Mononuclear cell (primary cell): Measurements from ENCODE around the gene PARD6G. TPM values are rescaled to one million over a fixed set of nuclear protein-coding genes. Genes with fewer than 3 reads are reported as not detected.

Source experiments
- H3K27me3 ChIP-seq: 2 replicates; pipeline ENCODE4 v1.6.0; 2011; ENCODE audit warnings: low read length, control low read depth; ENCODE audit not compliant: insufficient read depth
- H3K4me1 ChIP-seq: 2 replicates; pipeline ENCODE4 v1.5.1; 2011; ENCODE audit warnings: mild to moderate bottlenecking, low read length, control low read depth; ENCODE audit not compliant: insufficient read depth
- H3K4me3 ChIP-seq: 2 replicates; pipeline ENCODE4 v1.5.1; 2011; ENCODE audit warnings: mild to moderate bottlenecking, low read length, moderate library complexity
- H3K9me3 ChIP-seq: 2 replicates; pipeline ENCODE4 v1.5.1; 2011; ENCODE audit warnings: low read depth, mild to moderate bottlenecking, control low read depth, low read length
- total RNA-seq: library from RNA; depleted of rRNA; stranded (reverse); fragments of >200 nt; gene quantifications from one replicate; pipeline ENCODE4 v1.2.3, GENCODE V29; 2012

Gene PARD6G
- total RNA-seq, 1 donor, result 0.73 TPM

DNA sequence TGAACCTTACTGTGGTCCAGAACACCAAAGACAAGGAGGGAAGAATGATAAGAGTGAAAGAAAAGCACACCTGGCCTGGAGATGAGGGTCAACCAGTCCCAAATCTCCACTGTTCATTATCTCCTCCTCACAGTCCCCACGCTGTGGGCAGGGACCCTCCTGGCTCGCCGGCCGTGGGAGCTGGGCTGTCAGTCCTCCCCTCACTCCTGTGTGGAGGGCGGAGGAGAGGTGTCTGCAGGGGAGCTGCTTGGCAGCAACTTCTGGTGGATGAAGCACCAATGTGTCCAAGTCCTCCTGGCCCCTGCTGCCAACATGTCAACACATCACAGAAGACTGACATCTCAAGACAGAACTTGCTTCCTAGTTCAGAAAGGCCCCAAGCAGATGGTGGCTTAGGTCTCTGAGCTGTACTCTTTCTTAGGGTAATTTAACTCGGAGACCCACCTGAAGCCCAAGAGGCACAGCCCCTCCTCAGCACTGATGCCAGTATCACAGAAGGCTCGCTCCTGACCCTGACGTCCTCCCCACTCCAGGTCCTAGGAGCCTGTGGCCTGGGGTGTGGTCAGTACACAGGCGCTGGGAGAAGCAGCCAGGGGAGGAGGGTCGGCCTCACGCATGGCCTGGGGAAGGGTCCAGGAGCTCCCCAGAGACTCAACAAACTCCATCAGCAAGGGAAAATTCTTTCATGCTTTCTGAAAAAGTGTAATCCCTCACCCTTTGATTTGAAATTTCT is 54.5 kb downstream of the PARD6G start:
- H3K4me1 ChIP-seq, result no peaks in the 10 kb centered on the region
- no peaks in the 10 kb centered on the region for H3K9me3 ChIP-seq
- H3K27me3 ChIP-seq, result peaks cover 4% of the 10 kb centered on the region
- no peak overlapping the region for H3K4me3 ChIP-seq

GRCh38 chr18:80191907-80192652 is 55.2 kb downstream of the PARD6G start:
- Histone ChIP-seq H3K4me3 (no peak overlapping the region), H3K27me3 (peaks cover 2% of the 10 kb centered on the region), H3K9me3 (no peaks in the 10 kb centered on the region), H3K4me1 (no peaks in the 10 kb centered on the region)

DNA sequence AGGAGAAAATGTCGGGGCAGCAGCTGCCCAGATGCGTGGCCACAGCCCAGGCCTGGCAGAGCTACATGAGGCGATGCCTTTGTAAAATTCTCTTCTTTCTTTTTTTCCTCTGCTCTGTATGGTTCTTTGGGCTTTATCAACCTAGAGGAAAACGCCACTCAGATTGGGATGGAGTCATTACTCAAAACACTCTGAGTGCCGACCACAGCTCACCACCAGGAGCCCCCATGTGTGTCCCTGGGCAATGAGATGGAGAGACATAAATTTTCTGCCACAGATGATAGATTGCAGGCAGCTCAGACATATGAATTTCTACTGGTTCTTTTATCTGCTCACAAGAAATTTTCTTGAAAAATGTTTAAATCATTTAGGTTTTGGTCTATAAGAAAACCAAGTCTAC is 56.0 kb downstream of the PARD6G start:
- Histone ChIP-seq H3K4me3 (no peak overlapping the region), H3K4me1 (no peaks in the 10 kb centered on the region), H3K27me3 (no peaks in the 10 kb centered on the region), H3K9me3 (no peaks in the 10 kb centered on the region)

DNA sequence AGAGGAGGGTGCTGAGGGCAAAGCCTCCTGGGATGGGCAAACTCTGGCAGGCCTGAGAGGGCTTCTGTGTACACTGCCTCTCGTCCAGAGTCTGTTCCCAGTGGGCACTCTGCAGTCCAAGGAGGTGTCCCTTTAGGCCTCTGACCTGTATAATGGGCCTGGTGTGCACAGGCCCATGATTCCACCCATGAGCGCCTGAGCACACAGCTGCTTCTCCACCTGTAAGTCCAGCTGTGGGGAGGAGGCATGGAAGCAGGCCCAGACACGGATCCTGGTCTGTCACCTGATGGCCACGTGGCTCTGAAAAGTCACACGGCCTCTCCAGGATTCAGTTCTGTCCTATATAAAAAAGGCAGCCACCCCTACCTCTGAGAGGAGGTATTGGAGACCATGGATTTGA is 57.0 kb downstream of the PARD6G start:
- Histone ChIP-seq H3K4me3 (no peak overlapping the region), H3K9me3 (no peaks in the 10 kb centered on the region), H3K4me1 (no peaks in the 10 kb centered on the region), H3K27me3 (no peaks in the 10 kb centered on the region)

GRCh38 chr18:80189531-80189865 is 57.8 kb downstream of the PARD6G start:
- H3K27me3 ChIP-seq, result no peaks in the 10 kb centered on the region
- no peak overlapping the region for H3K4me3 ChIP-seq
- H3K4me1 ChIP-seq, result no peaks in the 10 kb centered on the region
- no peaks in the 10 kb centered on the region for H3K9me3 ChIP-seq

DNA sequence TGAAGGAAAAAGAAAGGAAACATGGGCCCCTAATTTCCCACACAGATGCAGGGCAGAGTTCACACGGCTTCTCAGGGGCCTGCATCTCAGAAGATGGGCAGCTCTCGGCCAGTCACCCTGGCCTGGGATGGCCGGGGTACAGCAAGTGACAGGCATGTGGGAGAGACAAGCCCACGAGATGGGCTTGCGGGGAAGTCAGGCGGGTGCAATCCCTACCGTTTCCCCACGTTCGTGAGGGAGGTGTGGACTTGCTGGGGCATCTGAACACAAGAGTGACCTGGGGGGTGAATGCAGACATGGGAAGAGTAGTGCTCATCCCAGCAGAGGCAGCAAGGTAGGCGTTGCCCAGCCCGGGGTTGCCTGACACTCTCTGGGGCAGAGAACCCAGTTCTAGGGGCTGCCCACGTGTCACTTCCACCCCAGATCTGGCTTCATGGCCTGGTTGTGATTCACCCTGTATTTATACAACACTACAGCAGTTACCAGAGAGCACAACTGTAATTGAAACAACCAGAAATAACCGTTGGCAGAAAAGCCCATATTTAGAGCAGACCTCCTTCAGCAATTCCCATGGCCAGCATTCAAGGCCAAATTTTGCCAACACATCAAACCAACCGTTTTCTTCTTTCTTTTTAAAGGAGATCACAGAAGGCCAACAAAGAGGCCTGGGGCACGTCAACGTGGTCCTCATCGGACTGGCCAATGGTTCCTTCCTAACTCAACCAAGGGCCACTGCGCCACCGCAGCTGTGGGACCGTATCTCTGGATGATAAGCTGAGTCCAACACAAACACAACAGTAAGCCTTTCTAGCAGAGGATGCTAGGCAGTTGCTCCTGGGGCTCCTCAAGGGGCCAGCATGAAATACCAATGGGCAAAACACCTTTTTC is 58.4 kb downstream of the PARD6G start:
- Histone ChIP-seq H3K4me3 (no peak overlapping the region), H3K9me3 (no peaks in the 10 kb centered on the region), H3K4me1 (no peaks in the 10 kb centered on the region), H3K27me3 (no peaks in the 10 kb centered on the region)

- H3K4me3 ChIP-seq, result no peak overlapping the region
- no peaks in the 10 kb centered on the region for H3K4me1 ChIP-seq
- H3K9me3 ChIP-seq, result no peaks in the 10 kb centered on the region
- H3K27me3 ChIP-seq, result no peaks in the 10 kb centered on the region
Observed at GRCh38 chr18:80187956-80188642, 59.2 kb downstream of the PARD6G start.

- H3K4me1 ChIP-seq, result no peaks in the 10 kb centered on the region
- H3K4me3 ChIP-seq, result no peak overlapping the region
- H3K27me3 ChIP-seq, result no peaks in the 10 kb centered on the region
- no peaks in the 10 kb centered on the region for H3K9me3 ChIP-seq
Observed at GRCh38 chr18:80185545-80185944, 61.8 kb downstream of the PARD6G start.

- H3K27me3 ChIP-seq, result no peaks in the 10 kb centered on the region
- no peaks in the 10 kb centered on the region for H3K4me1 ChIP-seq
- no peaks in the 10 kb centered on the region for H3K9me3 ChIP-seq
- no peak overlapping the region for H3K4me3 ChIP-seq
Observed at GRCh38 chr18:80184243-80184772, 63.0 kb downstream of the PARD6G start.

- Histone ChIP-seq H3K4me1 (no peaks in the 10 kb centered on the region), H3K9me3 (no peaks in the 10 kb centered on the region), H3K27me3 (no peaks in the 10 kb centered on the region), H3K4me3 (no peak overlapping the region)
Observed at GRCh38 chr18:80183273-80184050, 63.9 kb downstream of the PARD6G start.

GRCh38 chr18:80182855-80183254 is 64.5 kb downstream of the PARD6G start:
- Histone ChIP-seq H3K4me3 (no peak overlapping the region), H3K27me3 (no peaks in the 10 kb centered on the region), H3K9me3 (no peaks in the 10 kb centered on the region), H3K4me1 (no peaks in the 10 kb centered on the region)

- Histone ChIP-seq H3K4me3 (no peak overlapping the region), H3K27me3 (no peaks in the 10 kb centered on the region), H3K4me1 (no peaks in the 10 kb centered on the region), H3K9me3 (no peaks in the 10 kb centered on the region)
Observed at GRCh38 chr18:80181642-80182461, 65.5 kb downstream of the PARD6G start.

DNA sequence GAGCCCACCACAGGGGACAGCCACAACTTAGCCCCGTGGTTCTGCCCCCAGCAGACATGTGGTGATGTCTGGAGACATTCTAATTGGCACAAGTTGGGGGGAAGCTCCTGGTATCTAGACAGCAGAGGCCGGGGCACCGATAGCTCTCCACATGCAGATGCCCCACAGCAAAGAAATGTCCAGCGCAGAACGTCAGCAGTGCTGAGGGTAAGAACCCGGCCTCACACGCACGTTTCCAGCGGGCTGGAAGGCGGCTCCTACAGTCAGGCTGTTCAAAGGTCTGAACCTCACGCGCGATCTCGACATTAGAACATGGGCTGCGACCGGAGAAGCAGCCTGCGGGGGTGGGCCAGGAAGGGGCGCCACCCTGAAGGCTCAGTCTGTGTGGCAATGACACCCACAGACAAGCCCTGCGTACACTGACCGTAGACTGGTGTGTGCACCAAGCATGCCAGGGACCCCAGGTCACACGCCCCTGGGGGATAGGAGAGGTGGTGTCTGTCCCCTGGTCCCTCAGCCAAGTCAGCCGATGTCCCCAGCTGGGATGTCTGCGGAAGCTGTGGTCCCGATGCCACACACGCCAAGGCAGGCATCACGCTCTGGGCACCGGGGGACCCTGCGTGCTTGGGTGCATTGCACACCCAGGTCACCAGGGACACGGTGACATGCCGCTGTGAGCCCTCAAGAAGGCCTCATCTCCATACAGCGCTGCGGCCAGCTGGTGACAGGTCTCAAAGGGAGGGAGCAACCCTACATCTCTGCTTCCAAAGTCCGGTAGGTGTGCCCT is 66.3 kb downstream of the PARD6G start:
- H3K9me3 ChIP-seq, result no peaks in the 10 kb centered on the region
- no peaks in the 10 kb centered on the region for H3K4me1 ChIP-seq
- no peak overlapping the region for H3K4me3 ChIP-seq
- no peaks in the 10 kb centered on the region for H3K27me3 ChIP-seq
